HG03280 (cell line): ENCODE data around the gene ZNF865.

Experiments used
- ATAC-seq: cut with Tn5 transposase; IDR thresholded peaks from one replicate; pipeline ENCODE4 v1.9.1; 2021; ENCODE audit warnings: mild to moderate bottlenecking, moderate library complexity; ENCODE audit not compliant: unreplicated experiment

The ZNF865 gene

DNA sequence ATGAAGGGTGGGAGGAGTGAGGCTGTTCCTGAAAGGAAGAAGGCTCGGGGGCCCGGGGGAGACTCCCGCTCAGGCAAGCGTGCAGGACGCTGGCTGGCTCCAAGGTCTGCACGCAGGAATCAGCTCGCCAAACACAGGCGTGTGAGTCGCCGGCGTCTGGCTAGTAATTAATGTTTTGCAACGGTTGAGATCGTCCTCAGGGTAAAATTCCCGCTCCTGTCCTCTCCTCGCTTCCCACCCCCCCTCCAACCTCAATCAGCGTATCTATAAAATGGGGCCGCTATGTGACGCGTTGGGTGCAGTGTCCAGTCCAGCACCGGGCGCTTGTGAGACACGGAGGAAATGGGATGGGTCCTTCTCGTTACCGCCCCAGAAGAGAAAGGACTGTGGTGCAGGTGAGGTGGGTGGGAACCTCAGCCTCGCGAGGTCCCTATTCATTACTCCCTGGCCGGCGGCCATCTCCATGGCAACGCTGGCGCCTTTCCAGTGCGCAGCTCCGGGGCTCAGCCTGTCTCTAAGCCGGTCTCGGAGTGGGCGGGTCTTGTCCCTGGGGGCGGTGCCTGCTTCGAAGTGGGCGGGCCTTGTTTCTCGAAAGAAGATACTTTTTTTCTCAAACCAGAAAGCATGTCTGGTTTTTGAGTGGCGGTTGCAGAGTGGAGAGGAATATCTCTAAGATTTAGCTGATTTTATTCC is 18.3 kb upstream of the ZNF865 start:
- peak; percentile 84 for ATAC-seq

DNA sequence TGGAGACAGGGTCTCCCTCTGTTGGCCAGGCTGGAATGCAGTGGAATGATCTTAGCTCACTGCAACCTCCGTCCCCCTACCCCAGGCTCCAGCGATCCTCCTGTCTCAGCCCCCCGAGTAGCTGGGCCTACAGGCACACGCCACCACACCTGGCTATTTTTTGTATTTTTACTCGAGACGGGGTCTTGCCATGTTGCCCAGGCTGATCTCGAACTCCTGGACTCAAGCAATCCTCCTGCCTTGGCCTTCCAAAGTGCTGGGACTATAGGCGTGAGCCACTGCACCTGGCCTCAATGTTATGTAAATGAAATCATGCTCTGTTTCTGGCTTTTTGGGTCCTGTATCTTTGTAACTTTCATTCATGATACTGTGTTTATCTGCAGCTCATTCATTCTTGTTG is 16.7 kb upstream of the ZNF865 start:
- ATAC-seq, result no peak

DNA sequence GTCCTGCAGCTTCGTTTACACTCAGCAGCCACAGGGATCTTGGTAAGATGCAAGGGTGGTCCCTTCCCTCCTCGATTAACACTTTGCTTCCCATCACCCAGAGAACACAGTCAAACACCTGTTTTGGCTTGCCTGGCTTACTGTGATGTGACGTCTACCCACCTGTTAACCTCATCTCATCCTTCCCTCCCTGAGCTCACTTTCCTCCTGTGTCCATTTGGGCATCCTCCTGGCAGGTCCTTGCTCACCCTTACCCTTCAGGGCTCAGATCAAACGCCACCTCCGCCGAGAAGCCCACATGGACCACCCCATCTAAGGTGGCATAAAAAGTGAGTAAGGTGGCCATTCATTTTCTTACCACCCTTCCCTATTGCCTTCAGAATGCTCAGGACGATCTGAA is 15.3 kb upstream of the ZNF865 start:
- no peak for ATAC-seq

DNA sequence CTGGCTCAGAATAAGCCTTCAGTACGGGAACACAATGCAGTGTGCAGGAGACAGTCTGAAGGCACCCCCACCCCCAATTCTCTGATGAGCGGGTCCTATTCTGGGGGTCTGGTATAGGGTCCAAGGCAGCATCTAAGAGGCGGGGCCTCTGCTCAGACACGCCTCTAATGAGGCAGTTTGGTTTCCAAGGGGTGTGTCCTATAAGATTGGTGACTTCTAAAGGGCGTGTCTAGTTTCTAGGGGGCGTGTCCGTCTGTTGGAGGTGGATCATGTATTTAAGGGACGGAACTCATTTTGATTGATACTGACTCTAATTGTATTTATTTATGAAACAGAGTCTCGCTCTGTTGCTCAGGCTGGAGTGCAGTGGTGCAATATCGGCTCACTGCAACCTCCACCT is 14.8 kb upstream of the ZNF865 start:
- ATAC-seq, result no peak

DNA sequence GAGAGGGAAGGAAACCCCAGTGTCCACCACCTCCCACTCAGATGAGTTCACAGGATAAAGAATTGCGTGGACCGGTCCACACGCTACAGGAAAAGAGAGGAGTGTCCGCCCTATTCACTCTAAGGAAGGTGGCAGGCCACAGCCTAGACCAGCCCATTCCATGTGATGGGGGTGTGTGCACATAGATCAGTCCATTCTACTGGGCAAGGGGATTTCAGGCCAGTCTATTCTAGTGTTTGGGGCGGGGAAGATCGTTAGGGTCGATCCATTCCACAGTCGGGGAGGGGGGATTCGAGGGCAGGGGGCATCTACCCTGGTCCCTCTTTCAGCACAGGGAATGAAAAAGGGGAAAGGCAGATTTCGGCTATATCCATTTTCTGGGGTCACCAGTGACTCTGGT is 13.9 kb upstream of the ZNF865 start:
- ATAC-seq, result no peak

DNA sequence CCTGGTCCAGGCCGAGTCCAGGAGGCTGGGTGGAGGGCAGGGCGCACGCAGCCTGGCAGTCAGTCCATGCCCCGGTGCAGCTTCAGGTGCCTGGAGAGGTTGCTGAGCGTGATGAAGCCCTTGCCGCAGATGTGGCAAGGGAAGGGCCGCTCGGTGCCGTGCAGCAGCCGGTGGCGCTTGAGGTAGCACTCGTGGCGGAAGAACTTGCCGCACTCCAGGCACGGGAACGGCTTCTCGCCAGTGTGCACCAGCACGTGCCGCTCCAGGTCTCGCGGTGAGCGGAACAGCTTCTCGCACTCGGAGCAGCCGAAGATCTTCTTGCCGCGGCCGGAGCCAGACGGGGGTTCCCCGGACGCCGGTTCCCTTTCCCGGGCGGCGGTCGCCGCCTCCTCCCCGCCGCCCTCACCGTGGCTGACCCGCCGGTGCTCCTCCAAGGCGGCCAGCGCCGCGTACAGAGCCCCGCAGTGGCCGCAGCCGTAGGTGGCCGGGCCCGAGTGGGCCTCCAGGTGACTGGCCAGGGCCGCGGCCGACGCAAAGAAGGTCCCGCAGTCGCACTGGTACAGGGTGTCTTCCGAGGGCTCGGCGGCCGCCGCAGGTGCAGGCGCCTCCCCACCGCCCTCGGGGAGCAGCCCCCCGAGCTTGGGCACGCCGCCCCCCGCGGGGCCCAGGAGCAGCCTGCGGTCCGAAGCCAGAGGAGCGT is 12.9 kb upstream of the ZNF865 start:
- ATAC-seq, result no peak

DNA sequence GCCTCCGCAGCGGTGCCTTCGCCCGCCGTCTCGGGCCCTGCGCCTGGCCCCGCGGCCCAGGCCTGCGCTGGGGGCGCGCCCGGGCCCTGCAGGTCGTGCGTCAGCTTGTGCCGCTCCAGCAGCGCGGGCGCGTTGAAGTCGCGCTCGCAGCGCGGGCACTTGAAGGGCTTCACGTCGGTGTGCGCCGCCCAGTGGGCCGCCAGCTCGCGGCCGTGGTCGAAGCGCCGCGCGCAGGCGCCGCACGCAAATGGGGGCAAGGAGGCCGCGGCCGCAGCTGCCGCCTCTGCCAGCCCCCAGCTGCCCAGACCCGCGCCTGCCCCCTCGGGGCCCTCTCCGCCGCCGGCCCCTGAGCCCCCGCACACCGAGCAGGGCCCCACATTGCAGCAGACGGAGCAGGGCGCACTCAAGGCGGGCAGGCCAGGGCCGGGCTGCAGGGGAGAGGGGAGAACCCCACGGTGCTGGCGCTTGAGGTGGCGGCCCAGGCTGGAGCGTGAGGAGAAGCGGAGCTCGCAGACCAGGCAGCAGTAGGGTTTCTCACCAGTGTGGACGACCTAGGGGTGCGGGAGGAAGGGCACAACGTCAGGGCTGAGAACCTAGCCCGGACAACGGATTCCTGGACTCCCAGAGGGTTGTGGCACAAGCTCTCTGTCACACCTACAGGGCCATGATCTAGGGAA is 12.2 kb upstream of the ZNF865 start:
- no peak for ATAC-seq

DNA sequence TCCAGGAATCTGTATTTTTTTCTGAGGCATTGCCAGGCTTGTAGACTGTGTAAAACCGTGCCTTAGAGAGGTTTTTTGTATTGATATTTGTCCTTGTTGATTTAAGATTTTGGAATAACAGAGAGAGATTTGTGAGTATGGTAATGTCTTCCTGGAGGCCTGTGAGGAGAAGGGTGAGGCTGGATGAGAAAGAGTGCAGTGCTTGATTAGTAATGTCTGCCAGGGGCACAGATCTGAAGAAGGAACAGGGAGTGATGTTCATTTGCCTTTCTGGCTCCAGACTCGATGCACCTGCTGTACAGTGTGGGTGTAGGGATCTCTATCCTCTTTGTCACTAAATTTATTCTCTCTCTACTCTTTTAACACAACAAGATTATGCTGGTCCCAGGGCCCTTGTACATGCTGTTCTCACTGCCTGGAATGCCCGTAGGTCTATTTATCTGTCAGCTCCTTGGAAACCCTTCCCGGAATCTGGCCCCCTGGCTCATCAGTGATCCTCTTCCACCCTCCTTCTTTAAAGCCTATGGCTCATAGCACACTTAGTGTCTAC is 10.4 kb upstream of the ZNF865 start:
- ATAC-seq, result no peak

DNA sequence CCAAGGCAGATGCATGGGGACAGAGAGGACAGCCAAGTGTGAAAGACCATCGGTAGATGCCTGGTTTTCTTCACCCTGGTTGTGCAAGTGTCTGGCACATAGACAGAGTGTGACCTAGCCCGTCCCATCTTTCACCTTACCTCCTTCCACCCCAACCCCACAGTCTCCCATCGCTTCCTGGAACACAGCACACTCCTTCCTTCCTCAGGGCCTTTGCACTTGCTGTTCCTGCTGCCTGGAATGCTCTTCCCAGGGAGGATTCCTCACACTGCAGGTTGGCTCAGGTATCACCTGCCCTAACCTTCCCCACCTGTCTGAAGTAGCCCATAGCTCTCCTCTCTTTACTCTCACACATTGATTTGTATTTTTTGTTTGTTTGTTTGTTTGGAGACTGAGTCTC is 9.1 kb upstream of the ZNF865 start:
- ATAC-seq, result no peak

DNA sequence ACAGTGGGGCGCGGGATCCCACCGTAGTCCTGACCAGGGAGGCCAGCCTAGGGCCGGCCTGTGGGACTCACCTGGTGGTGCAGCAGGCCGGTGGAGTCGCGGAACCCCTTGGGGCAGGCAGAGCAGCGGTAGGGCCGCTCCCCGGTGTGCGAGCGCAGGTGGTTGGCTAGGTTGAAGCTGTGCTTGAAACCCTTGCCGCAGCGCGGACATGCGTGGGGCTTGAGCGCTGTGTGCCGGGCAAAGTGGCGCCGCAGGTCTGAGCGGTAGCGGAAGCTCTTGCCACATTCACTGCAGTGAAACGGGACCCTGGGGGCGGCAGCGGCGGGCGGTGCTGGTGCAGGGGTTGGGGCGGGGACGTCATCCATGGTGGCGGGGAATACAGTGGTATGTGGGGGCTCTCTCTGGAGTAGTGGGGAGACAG is 7.9 kb upstream of the ZNF865 start:
- ATAC-seq, result no peak

DNA sequence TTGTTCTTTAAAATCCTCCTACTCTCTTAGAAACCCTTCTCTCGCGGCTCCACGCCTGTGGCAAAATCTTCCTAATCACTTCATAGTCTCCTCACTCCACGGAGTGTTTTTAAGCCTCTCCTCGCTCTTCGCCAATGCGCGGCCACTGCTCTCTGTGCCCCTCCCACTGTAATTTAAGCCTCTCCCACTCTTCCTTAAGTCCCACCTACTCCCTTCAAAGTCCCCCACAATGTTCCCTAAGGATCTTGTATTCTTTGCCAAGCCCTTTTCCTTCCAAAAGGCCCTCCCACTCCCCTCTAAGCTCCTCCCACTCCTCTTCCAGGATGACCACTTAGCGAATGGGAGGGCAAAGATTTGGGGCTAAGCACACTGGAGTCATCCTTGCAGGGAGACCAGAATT is 7.4 kb upstream of the ZNF865 start:
- ATAC-seq, result no peak

DNA sequence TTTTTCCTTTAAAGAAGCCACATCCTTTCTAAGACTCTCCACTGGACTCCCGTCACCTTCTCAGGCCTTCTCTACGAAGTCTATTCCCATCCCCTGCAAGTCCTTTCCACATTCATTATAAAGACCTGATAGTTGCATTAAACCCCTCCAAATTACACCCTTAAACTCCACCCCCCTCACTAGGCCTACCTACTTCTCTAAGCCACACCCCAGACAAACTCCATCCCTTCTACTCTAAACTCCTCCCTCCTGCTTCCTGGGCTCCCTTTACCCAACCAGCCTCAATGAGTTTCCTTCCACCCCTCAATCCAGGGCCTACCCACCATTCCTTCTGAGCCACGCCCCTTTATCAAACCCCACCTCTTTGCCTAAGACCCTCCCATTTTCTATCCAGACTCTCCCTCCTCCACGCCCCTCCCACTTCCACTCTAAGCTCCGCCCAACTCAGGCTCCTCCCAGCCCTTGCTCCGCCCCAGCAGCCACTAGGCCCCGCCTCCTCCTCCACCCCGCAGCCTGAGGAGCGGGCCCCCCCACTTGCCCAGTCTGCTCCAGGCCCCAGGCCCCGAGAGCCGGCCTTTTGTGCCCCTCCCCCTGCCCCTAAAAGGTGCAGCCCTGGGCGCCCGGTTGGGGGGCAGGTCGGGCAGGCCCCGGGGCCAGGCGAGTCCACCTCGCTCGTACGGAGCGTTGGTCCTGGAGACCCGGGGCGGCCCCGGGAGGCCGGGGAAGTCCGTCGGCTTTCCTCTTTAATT is 6.6 kb upstream of the ZNF865 start:
- ATAC-seq, result peak; percentile 56

DNA sequence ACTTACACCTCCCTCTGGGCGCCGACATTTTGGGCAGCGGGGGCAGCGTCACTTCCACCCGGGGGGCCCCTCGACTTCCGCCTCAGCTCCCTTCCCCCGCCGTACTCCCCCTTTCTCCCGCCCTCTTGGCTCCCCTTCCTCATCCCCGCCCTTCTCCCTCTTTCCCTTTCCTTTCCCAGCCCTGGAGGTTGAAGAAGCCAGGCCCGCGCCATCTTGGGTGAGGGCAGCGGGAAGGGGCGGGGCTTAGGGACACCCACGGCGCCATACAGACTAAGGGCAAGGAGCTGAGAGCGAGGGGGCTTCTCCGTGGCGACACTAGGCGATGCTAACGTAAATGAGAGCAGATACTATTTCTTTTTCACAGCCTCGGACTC is 6.0 kb upstream of the ZNF865 start, which contains the start of gene FIZ1:
Gene FIZ1, minus strand, starts transcription at position 50 of the 374 bp plus-strand sequence. CDS start 1,652 bp downstream, outside the sequence.
- ATAC-seq, result peak; percentile 52

DNA sequence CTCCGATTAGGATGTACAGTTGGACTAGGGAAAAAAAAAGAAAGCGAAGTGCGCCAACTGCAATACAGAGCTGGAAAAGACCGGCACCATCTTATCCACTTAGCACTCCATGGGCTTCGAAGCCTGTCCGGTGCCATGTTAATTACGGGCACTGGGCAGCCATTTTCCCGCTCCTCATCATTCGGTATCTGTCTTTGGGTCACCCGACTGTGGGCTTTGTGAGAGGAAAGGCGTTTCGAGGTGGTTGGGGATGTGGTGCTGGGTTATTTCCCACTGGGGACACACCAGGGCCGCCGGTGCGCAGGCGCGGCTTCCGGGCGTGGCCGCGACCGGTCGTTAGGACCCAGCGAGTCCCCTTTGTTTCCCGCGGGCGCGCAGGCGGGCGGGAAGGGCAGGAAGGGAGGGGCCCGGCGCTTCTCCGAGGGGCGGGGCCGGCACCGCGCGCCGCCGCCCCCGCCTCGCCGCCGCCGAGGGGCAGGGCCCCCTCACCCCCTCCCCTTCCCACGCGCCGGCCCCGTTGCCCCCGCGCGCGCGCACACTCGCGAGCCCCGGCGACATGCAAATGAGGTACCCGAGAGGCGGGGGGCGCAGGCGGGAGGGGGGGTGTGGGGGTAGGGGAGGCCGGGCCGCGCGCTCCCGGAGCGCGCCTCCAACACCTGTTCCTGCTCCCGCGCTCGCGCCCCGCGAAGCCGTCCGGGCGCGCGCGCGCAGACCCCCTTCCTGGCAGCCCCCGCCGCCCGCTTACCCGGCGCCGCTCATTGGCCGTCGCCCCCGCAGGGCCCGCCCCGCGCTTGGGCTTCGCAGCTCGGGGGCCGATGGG is 5.4 kb upstream of the ZNF865 start, which contains the start of gene ZNF524:
Gene ZNF524, plus strand, starts transcription at position 447 of the 820 bp plus-strand sequence. CDS start 1,825 bp downstream, outside the sequence.
- peak; percentile 45 for ATAC-seq

DNA sequence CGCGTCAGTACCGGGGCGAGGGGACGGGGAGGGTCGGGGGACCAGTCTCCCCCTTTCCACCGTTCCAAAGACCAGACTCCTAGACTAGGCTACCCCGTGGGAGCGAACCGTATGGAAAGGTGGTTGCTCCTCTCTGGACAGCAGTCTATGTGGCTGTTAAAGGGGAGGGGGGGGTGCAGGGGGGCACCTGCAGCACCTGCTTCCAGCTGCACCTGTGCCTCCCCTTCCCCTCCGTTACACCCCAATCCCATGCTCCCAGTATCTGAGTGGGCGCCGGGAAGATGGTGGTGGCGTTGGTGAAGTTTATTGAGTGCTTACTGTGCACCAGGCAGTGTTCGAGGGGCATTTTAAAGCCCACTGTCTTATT is 4.8 kb upstream of the ZNF865 start:
- no peak for ATAC-seq

DNA sequence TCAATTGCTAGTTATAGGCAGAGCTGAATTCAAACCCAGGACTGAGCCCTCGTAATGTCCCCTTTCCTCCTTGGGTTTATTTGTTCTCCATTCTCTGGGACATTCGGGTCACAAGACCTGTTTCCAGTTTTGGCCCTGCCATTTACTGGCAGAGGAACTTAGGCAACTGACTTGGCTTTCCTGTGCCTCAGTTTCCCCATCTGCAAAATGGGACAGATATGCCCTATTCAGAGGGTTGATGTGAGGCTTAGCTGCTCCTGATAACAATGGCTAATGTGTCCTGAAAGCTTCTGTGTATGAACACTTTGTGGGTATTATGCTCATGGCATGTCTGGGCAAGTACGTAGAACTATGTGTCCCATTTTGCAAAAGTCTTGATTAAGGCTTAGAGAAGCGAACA is 4.4 kb upstream of the ZNF865 start:
- ATAC-seq, result no peak

DNA sequence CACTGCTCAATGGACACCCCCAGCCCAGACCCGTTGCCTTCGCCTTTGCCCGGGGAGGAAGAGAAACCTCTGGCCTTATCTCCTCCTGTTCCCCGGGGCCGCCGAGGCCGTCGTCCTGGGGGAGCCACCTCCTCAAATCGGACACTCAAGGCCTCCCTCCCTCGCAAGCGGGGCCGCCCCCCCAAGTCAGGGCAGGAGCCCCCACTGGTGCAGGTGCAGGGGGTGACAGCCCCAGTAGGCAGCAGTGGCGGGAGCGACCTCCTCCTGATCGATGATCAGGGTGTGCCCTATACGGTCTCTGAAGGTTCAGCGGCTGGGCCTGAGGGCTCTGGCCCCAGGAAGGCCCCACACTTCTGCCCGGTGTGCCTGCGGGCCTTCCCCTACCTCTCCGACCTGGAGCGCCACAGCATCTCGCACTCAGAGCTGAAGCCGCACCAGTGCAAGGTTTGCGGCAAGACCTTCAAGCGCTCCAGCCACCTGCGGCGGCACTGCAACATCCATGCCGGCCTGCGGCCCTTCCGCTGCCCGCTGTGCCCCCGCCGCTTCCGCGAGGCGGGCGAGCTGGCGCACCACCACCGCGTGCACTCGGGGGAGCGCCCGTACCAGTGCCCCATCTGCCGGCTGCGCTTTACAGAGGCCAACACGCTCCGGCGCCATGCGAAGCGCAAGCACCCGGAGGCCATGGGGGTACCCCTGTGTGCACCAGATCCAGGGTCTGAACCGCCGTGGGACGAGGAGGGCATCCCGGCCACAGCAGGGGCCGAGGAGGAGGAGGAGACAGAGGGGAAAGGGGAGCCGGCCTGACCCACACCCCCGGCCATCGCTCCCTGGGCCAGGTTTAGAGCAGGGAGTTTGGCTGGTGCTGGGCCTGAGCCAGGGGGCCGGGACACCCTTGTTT is 3.1 kb upstream of the ZNF865 start:
- no peak for ATAC-seq

DNA sequence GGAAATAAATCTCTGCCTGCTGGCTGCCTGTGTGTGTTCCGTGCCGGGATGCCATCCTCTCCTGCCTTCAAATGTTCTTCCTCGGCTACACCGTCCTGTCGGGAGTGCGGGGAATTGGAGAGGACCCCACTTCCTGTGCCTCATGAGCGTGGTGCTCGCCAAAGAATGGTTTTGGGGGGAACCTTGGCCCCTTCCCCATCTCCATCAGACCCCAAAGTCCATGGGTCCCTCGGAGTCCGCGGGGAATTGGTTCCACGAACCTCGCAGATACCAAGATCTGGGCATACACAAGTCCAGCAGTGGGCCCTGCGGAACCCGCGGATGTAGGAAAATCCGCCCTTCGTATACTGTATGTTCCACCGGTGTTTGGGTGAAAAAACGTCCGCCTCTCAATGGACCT is 2.3 kb upstream of the ZNF865 start:
- no peak for ATAC-seq
